WERI-Rb-1 (cell line): ENCODE data around the gene WRAP73.

Experiments used
- DNase-seq: peaks from one replicate; pipeline ENCODE4 v3.0.0-alpha.2; 2020
- H3K27ac ChIP-seq: fragments of 250-450 bp; sonication (Bioruptor Pico); 2 replicates; pipeline ENCODE4 v1.5.1; 2020; ENCODE audit warnings: mild to moderate bottlenecking, moderate library complexity
- H3K27me3 ChIP-seq: fragments of 250-450 bp; sonication (Bioruptor Pico); 2 replicates; pipeline ENCODE4 v1.5.1; 2021; ENCODE audit warnings: mild to moderate bottlenecking, low read depth, moderate library complexity; ENCODE audit not compliant: insufficient read depth, severe bottlenecking
- H3K36me3 ChIP-seq: fragments of 250-450 bp; sonication (Bioruptor Pico); 2 replicates; pipeline ENCODE4 v1.5.1; 2020; ENCODE audit warnings: mild to moderate bottlenecking, moderate library complexity
- H3K4me3 ChIP-seq: 2 replicates; pipeline ENCODE4 v1.5.1; 2011; ENCODE audit warnings: low read depth, mild to moderate bottlenecking, control low read depth, low read length
- H3K9me3 ChIP-seq: fragments of 250-450 bp; sonication (Bioruptor Pico); 2 replicates; pipeline ENCODE4 v1.5.1; 2021; ENCODE audit warnings: mild to moderate bottlenecking, moderate library complexity; ENCODE audit not compliant: severe bottlenecking
- CTCF ChIP-seq: IDR thresholded peaks from 2 replicates; pipeline ENCODE4 v1.5.1; 2011; ENCODE audit warnings: low read depth, mild to moderate bottlenecking, control low read depth, inconsistent platforms, low read length

Gene WRAP73

GRCh38 chr1:3634059-3634800 is 15.7 kb downstream of the WRAP73 start:
- TF ChIP-seq CTCF, result no peak
- Histone ChIP-seq H3K4me3 (no peak overlapping the region), H3K9me3 (no peaks in the 10 kb centered on the region), H3K27me3 (no peaks in the 10 kb centered on the region), H3K36me3 (peaks cover 79% of the 10 kb centered on the region), H3K27ac (no peak overlapping the region)
- DNase-seq, result no peak

- Histone ChIP-seq H3K9me3 (no peaks in the 10 kb centered on the region), H3K27me3 (no peaks in the 10 kb centered on the region), H3K27ac (no peak overlapping the region), H3K36me3 (peaks cover 80% of the 10 kb centered on the region), H3K4me3 (no peak overlapping the region)
- TF ChIP-seq CTCF, result no peak
- DNase-seq, result no peak
Observed at GRCh38 chr1:3633344-3634058, 16.4 kb downstream of the WRAP73 start.

DNA sequence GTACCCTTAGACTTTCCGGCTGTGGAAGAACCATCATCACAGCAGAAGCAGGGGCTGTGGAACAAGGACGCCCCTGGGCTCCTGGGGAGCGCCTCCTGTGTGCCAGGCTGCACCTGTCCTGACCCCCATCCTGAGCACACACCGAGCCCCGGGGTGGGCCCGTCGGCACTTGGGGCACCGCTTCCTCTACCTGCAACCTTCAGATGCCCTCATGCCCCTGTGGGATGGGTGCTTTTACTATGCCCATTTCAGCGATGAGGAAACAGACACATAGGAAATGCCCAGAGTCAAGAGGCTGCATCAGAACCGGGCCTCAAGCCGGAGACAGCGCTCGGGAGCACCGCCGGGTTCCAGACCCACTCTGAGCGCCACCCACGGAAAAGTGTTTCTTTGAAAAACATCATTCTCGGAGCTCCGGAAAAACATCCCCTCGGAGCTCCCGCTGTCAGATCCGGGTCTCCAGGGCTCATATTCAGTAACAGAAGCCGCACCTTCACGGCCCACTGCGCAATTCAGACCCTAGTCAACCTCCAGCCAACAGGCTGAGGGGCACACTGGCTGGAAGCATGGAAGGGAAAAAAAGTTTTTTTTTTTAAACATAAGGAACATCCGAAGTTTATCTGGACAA is 17.1 kb downstream of the WRAP73 start:
- H3K36me3 ChIP-seq, result peaks cover 79% of the 10 kb centered on the region

GRCh38 chr1:3632298-3632697 is 17.6 kb downstream of the WRAP73 start:
- Histone ChIP-seq H3K27ac (peak overlapping the region; percentile 81), H3K36me3 (peaks cover 79% of the 10 kb centered on the region), H3K9me3 (no peaks in the 10 kb centered on the region), H3K4me3 (no peak overlapping the region), H3K27me3 (no peaks in the 10 kb centered on the region)
- no peak for TF ChIP-seq CTCF
- DNase-seq, result no peak

More for the DNA sequence above, 17.1 kb downstream of the WRAP73 start:
- no peak for DNase-seq
- H3K4me3 ChIP-seq, result no peak overlapping the region
- no peaks in the 10 kb centered on the region for H3K27me3 ChIP-seq
- H3K27ac ChIP-seq, result no peak overlapping the region
- no peak for TF ChIP-seq CTCF
- no peaks in the 10 kb centered on the region for H3K9me3 ChIP-seq

DNA sequence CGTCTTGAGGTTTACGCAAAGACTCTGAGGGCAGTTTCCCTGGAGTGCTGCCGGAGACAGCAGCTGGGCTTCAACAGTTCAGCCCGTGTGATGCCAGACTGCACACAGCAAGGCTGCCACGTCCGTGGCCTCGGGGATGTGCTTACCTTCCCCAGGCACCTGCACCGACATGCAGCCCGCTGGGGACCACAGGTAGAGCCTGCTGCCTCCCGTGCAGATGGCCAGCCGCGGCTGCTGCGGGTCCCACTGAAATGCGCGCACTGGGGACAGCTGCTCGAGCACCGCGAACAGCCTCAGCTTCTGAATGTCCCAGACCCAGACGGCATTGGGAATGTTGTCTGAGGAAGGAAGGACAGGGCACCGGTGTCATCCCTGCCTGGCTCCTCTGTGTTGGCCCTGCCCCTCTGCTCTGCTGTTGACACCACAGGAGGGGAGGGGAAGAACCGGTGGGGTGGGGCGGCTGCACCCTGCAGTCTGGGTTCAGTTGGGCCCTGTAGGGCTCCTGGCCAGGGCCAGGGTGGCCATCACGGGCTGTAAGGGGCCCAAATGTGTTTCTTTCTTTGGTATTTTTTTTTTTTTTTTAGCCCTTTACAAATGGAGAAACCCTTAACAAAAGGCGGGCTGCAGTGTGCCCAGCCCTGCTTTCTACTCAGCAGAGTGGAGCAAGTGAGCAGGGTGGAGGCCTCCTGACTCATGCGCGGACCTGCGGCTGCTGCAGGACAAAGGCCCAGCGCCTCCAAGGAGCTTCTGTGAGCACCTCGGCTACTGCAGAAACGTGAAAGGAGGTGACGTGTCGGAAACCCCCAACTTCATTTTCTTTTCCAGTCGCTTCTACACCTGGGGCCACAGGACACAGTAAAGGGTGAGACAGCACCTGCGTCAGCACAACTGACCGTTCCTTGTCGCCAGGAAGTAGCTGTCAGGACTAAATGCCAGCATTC is 18.3 kb downstream of the WRAP73 start:
- H3K27me3 ChIP-seq, result no peaks in the 10 kb centered on the region

More for the DNA sequence above, 18.3 kb downstream of the WRAP73 start:
- DNase-seq, result no peak
- Histone ChIP-seq H3K9me3 (no peaks in the 10 kb centered on the region), H3K4me3 (no peak overlapping the region), H3K36me3 (peaks cover 74% of the 10 kb centered on the region), H3K27ac (peak overlapping the region; percentile 81)
- TF ChIP-seq CTCF, result no peak
